DMS53 (cell line): ENCODE data around the gene CNN2.

Experiments used
- DNase-seq: peaks from one replicate; lab custom pipeline; 2025; lab: John Stamatoyannopoulos, UW

CNN2 gene

GRCh38 chr19:995051-995827 lies 31.2 kb upstream of the CNN2 start:
- DNase-seq: peak; percentile 84

GRCh38 chr19:996051-996838 lies 30.2 kb upstream of the CNN2 start:
- peak; percentile 72 for DNase-seq

DNA sequence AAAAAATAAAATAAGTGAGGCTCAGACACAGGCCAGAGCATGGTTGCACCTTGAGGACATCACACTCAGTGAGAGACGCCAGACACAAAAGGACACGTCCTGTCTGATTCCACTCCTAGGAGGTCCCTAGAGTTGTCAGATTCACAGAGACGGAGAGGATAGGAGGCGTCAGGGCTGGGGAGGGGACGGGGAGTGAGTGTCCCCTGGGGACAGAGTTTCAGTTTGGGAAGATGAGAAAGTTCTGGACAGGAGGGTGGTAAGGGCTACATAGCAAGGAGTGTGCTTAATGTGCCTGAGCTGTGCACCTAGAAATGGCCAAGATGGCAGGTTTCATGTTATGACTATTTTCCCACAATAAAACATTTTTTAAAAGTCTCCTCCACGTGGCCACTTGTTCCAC lies 28.3 kb upstream of the CNN2 start:
- peak; percentile 22 for DNase-seq

GRCh38 chr19:999379-999719 lies 27.1 kb upstream of the CNN2 start:
- no peak for DNase-seq

- DNase-seq: peak; percentile 75
These were observed 26.3 kb upstream of the CNN2 start, which contains the start of gene GRIN3B for GRCh38 chr19:1000095-1000494. TSS of gene GRIN3B (plus strand) at chr19:1000419. CDS start at chr19:1000438, 19 bp downstream.

GRCh38 chr19:1000591-1001537 lies 25.5 kb upstream of the CNN2 start:
- DNase-seq: no peak

- peak; percentile 50 for DNase-seq
These were observed 24.8 kb upstream of the CNN2 start for GRCh38 chr19:1001538-1002166.

- DNase-seq: no peak
These were observed 23.8 kb upstream of the CNN2 start for GRCh38 chr19:1002600-1002999.

DNA sequence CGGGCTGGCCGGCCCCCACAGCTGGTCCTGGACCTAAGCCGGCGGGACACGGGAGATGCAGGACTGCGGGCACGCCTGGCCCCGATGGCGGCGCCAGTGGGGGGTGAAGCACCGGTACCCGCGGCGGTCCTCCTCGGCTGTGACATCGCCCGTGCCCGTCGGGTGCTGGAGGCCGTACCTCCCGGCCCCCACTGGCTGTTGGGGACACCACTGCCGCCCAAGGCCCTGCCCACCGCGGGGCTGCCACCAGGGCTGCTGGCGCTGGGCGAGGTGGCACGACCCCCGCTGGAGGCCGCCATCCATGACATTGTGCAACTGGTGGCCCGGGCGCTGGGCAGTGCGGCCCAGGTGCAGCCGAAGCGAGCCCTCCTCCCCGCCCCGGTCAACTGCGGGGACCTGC lies 23.1 kb upstream of the CNN2 start:
- no peak for DNase-seq

DNA sequence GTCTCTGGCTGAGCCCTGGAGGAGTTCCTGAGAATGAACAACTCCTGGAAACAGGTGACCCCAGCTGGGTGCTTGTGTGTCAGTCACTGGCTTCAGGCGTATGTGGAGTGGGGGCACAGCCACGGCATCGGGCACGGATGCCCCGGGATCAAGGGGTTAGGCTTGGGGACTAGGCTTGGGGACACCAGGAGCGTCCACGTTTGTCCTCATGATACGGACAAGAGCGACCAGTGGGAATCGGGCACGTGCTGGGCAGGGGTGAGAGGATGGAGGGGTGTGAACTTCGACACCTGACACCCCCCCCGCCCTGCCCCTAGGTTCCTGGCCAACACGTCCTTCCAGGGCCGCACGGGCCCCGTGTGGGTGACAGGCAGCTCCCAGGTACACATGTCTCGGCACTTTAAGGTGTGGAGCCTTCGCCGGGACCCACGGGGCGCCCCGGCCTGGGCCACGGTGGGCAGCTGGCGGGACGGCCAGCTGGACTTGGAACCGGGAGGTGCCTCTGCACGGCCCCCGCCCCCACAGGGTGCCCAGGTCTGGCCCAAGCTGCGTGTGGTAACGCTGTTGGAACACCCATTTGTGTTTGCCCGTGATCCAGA lies 22.1 kb upstream of the CNN2 start:
- no peak for DNase-seq

- peak; percentile 63 for DNase-seq
These were observed 21.4 kb upstream of the CNN2 start for GRCh38 chr19:1004803-1005664.

DNA sequence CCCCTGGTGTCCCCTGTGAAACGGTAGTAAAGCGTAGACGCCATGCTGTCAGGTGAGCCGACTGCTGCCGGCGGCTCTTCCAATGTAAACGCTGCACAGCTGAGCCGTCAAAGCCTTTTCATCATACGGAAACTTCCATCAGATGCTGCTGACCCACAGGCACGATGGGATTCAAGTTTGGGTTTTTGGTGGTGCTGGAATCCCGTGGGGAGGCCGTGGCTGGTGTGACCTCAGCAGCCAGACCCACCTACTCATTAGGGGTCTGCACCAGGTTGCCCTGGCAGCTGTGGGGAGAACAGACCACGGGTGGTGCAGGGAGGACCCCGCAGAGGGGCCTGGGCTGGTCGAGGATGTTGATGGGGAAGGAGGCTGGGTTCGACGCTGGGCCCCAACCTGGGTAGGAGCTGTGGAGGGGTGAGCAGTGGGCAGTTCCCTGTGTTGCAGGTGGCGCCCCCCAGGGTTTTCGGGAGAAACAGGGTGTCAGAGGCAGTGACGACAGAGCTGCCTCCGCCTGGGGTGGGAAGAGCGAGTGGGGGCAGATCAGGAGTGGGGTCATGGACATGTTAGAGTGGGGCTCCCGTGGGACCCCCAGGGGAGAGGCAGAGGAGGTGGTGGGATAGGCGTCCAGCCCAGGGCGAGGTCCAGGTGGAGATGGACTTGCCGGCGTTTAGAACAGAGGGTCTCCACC lies 19.6 kb upstream of the CNN2 start:
- peak; percentile 45 for DNase-seq

- DNase-seq: no peak
These were observed 18.8 kb upstream of the CNN2 start for GRCh38 chr19:1007399-1008251.

- no peak for DNase-seq
These were observed 18.0 kb upstream of the CNN2 start for GRCh38 chr19:1008268-1009040.

GRCh38 chr19:1009041-1009980 lies 17.1 kb upstream of the CNN2 start:
- no peak for DNase-seq

DNA sequence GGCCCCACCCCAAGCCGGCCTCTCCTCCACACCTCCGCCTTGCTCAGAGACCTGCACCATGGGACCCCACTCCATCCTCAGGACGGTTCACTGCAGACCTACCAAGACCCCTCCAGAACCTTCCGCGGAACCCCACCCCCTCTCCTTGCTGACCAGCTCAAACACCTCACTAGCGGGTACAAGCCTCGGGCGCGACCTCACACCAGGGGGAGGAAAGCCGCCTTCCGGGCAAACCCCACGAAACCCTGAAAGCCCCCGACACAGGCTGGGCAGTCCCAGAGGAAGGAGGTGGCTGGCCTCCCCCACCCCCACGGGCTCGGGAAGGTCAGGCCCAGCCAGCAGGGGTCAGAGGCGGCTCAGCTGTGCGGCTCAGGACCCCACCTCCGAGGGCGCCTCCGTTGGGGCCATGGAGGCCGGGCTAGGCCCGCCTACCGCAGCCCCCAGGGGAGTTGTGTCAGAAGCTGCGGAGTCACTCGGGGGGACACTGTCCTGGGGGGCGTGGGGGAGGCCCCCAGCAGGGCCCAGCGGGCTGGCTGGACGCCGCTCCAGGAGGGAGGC lies 16.3 kb upstream of the CNN2 start:
- no peak for DNase-seq
